ENCODE data around the gene NACAD. TPM values are rescaled to one million over a fixed set of nuclear protein-coding genes. Genes with fewer than 3 reads are reported as not detected.

NACAD gene
- total RNA-seq, 1 donor from 2014 or later: 5.5 TPM

DNA sequence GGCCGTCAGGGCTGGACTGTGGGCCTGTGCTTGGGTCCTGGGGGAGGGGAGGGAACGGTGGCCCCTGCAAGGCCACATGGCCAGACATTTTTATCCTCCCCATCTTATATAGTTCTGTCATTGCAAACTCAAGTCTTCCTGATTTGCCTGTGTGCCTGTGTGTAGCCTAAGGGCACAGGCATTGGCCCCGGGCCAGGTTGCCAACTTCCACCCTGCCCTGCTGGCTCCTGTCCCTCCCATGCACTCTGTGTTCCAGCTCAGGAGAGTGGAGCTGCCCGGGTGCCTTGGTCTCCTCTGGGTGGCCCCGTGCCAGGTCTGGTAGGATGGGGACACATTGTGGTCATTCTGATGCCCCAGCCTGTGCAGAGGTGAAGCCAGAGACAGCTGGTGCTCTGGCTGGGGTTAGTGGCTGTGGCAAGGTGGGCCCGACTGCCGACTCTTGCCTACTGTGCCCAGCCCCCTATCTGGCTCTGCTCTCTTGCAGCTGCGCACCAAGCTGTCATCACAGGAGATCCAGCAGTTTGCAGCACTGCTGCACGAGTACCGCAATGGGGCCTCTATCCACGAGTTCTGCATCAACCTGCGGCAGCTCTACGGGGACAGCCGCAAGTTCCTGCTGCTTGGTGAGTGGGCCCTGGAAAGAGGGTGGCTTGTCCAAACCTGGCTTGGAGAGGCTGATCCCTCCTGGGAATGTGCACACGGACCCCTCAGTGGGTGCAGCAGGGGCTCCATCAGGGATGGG is 14.8 kb downstream of the NACAD start:
- no peak for DNase-seq

DNA sequence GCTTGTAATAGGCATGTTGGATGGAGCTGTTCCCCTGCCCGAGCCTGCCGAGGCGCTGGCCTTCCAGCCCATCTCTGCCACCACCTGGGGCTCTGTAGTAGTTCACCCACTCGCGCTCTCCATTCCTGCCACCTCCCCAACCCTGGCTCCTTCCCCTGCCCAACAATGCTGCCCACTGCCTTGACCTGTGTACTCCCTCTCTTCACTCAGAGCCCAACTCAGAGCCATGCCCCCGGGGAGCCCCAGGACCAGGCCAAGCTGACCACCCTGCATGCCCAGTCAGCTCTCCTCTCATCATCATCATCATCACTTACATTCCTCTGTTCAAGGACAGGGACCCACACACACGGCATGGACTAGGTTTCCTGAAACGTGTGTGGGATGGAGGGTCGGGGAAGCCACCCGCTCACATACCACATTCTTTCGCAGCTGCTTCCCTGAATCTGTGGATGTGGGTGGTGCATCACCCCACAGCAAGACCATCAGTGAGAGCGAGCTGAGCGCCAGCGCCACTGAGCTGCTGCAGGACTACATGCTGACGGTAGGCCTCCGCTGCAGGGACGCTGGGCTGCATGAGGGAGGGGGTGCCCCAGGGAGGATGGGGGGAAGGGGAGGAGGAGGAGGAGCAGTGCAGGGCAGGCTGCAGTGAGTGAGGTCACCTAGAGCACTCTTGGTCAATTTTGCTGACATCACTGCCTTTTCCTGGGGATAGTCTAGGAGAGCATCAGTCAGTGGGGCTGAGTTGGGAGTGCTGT is 15.6 kb downstream of the NACAD start:
- no peak for DNase-seq

DNA sequence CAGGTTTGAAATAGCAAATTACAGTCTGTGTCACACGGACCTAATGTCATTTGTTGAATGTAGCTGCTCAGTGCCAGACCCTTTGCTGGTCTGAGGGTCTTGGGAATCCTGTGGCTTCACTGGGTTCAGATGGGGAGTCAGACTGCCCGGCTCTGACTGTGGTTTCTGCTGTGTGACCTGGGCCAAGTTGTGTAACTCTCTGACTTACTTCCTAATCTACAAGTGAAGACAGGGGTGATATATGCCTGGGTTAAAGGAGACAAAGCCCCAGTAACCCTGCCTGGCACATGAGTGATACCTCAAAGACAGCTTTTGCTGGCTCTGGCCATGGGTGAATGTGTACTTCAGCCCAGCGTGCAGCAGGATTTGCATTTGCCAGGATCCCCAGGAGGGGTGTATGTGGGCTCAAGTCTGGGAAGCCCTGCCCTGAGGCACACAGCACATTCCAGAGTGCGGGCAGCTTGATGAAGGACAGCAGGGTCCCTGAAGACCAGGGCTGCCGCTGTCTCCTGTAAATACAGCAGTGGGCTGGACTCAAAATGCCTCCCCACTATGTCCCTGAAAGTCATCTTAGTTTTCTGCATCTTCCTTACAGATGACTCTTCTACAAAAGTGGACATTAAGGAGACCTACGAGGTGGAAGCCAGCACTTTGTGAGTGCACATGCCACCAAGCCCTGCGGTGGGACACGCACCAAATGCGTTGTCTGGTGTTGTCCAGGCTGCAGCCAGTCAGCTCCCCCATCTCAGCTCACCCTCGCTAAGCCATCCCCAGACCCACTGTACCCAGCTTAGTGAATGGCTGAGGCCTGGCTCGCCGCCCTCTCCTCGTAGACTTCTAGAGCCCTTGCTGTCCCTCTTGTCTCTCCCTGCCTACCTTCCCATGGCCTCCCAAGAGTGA is 16.4 kb downstream of the NACAD start:
- DNase-seq: no peak

DNA sequence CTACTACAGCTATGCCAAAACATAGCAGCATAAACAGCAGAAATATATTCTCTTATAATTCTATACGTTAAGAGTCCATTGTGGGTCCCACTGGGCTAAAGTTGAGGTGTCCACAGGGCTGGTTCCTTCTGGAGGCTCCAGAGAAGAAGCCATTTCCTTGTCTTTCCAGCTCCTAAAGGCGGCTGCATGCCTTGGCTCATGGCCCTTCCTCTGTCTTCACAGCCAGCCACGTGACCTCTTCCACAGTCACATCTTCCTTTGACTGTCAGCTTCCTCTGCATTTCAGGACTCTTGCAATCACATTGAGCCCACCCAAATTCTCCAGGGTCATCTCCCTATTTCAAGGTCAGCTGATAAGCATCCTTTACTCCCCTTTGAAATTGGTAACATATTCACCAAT is 17.2 kb downstream of the NACAD start:
- DNase-seq: no peak

DNA sequence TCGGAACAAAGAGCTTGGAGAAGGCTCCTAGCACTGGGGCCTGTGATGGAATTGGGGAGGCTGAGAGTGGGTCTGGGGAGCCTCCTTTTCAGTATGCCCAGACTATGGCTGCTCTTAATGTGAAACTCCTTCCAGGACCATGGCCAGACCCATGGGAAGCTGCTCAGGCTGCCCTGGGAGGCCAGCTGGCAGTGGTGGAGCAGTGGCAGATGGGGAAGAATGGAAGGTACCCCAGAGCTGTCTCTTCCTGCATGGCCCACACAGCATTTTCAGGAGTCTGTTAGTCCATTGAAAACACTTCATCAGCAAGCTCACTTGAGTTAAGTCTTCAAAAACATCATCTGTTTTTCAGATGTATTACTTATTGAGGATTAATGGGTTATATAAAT is 18.5 kb downstream of the NACAD start:
- no peak for DNase-seq

DNA sequence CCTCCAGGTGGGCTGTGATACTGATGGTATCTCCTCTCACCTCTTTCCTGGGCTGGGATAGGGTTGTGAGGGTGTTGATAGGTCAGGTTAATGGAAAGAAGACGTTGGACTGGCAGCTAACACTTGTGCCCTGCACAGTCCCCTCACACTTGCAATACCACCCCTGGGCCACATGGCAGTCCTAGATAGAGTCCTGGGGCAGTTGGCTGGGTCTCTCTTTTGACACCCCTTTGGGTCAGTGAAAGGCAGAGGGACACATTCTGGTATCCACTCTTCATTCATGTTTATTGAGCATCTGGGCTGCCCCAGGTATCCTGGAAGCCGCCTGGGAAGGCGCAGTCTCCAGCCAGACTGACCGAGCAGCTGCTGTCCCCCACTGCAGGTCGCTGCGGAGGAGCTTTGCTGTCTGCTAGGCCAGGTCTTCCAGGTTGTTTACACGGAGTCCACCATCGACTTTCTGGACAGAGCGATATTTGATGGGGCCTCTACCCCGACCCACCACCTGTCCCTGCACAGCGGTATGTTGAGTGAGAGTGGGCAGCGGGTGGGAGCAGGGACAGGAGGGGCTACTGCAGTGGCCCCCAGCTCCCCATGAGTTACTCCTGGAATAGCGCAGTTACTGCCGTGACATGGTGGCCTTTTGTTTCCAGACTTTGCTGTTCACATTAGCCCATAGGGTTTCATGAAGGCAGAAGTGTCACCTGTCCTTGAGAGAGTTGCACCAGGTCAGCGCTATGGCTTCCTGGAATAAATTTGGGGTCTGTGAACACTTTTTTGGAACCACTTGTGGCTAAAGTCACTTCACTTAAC is 19.1 kb downstream of the NACAD start:
- DNase-seq: no peak

DNA sequence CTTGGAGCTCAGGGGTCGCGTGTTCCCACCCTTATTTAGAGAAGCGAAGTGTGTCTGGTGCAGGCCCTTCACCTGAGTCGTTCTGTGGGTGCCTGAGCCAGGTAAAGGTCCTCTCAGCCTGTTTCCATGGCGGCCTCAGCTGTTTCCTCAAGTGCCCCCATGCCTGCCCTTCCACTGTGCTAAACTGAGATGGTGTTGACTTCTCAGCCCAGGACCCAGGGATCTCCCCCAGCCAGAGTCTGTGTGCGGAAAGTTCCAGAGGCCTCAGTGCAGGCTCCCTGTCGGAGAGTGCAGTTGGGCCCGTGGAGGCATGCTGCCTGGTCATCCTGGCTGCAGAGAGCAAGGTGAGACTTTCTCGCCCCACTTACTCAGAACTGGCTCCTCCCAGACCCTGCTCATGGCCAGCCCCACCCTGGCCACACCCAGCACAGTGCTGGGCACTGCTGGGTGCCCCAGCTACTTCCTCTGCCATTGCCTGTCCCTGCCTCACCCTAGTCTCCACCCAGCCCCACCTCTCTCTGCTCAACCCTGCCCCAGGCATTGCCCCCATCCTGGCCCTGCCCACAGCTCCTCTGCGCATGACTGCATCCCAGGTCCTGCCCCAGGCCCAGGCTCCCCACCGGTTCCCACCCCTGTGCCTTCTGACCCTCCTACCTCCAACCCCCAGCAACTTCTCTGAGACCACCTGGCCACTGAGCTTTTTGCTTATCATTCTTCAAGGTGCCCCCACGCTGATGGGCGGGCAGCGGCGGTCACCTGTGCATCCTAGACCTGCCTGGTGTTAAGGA is 20.3 kb downstream of the NACAD start:
- DNase-seq: no peak

DNA sequence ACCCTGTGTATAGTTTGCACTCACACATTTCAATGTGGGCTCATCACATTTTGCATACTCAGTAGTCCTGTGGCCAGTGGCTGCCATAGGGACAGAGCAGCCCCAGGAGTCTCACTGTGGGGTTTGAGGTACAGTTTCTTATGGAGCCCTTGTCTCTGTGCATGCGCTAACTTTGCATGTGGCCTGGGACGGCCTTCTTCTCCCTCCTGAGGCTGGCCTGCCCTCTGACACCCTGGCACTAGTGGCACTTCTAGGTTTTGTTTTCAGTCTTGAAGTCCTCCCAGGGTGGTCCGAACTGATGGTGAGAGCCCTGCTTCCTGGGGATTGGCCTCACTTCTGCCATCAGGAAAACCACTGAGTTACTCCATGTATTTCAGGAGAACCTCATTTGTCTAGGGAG is 21.2 kb downstream of the NACAD start:
- no peak for DNase-seq

DNA sequence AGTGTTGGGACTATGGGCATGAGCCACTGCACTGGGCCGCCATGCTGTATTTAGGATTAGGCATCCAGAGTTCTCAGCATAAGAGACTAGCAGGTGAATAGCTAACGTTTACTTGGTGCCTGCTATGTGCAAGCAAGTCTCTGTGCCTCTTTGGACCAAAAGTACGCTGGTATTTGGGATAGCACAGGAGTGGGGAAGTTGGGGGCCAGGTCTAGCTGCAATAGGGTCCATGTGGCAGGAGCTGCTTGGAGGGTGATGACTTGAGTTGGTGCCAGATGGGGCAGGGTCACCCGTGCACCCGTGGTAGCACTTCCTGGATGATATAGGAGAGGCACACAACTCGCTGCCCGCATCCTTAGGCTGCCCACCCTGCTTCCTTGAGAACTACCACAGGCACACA is 22.4 kb downstream of the NACAD start:
- DNase-seq: no peak

DNA sequence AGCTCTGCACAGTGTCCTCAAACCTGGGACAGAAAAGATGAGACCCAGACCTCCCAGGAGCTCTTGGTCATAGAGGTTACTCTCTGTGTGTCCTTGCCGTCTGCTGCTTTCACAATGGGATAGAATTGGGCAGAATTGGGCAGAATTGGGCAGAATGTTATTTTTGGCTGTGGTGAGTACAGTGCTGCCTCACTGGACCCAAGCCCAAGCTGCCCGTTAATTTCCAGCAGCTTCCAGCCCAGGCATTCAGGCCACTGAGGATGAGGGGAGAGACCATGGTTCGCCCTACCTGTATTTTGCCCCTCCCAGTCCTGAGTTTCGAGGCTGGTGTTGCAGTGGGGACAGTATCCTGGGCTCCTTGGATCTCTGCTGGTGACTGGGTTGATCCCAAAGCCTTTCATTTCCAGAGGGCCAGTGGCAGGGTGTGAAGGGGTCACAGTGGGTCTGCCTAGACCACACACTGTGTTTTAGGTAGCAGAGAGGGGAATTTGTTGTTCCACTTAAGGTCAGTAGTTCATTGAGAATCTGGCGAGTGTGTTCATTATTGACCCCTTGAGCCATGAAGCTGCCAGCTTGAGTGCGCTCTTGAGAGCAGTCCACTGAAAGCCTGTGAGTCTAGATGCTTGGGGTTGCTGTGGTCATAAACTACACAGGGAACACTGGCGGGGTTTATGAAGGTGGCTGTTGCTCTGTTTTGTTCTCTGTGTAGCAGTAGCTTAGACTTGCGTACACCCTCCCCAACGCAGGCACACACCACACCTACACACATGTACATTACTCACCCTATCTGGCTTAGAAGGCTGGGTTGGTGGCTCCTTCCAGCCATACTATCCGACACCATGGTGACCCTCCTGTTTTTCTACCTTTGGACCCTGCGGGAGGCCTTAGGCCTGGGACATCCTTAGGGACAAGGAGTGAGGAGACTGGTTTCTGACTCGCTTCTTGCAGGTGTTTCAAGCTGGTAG is 23.5 kb downstream of the NACAD start:
- DNase-seq: no peak

DNA sequence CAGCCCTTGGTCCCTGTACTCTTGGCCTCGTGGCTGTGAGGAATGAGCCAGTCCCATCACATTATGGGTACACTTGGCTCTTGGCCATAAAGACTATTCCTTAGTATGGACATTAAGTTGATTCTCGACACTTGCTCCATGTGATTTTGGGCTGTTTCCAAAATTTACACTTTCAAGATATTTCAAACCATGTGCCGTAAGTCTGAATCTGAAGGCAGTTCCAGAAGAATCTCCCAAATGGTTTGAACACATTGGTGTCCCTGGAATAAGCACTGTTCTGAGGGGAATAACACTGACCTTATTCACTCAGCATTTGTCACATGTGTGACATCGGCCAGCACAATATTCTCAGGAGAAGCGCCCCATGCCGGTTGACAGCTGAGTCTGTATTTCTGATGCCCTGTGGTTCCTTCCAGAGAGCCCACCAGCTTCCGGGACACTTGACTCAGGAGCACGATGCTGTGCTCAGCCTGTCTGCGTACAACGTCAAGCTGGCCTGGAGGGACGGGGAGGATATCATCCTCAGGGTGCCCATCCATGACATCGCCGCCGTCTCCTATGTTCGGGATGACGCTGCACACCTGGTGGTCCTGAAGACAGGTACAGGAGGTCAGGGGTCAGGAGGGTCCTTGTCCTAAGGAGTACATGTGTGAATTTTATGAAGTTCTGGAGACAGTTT is 24.6 kb downstream of the NACAD start:
- no peak for DNase-seq

DNA sequence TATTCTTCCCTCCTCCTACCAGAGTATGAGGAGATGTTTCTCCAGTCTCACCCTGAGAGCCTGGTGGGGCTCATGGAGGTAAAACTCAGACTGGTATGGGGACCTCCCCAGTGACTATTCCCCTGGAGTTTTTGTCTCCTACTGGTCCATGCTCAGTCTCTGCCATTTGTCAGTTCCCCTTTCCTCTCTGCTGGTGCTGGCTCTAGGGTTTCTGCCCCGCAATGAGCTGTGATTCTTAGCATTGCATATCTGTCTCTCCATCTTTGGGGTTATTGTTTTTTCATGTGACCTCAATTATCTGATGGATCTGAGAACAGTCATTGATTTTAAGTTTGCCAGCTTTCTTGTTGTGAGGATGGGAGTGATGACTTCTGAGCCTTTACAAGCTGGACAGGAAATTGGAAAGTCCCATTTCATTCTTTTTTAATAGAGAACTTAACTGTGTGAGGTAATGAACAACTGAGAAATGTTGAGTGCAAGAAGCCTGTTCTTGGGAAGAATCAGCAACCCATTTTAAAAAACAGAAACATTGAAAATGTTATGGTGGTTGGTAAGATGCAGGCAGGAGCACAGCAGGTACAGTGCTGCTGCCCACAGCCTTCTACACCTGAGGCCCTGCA is 26.9 kb downstream of the NACAD start:
- DNase-seq: no peak

DNA sequence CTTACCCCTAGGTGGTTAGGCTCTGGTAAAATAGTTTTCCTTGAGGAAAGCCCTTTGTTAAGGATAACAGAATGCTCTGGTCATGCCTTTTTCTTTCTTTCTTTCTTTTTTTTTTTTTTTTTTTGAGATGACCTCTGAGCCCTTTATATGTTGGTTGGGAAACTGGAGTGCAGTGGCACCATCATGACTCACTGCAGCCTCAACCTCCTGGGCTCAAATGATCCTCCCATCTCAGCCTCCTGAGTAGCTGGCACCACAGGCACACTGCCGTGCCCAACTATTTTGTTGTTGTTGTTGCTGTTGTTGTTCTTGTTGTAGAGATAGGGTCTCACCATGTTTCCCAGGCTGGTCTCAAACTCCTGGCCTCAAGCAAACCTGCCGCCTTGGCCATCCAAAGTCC is 27.4 kb downstream of the NACAD start:
- no peak for DNase-seq

DNA sequence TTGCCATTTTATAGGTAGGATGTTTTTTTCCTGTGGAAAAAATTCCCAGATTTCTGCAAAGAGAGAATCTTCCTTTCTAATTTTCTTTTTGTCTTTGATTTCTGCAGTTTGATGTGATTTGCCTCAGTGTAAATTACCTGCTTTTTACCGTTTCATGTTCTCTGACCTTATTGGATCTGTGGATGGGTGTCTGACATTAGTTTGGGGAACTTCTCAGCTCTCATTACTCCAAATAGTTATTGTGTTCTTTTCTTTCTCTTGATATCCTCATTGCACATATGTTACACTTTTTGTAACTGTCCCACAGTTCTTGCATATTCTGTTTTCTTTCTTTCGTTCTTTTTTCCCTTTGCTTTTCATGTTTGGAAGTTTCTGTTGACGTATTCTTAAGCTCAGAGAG is 28.5 kb downstream of the NACAD start:
- no peak for DNase-seq

DNA sequence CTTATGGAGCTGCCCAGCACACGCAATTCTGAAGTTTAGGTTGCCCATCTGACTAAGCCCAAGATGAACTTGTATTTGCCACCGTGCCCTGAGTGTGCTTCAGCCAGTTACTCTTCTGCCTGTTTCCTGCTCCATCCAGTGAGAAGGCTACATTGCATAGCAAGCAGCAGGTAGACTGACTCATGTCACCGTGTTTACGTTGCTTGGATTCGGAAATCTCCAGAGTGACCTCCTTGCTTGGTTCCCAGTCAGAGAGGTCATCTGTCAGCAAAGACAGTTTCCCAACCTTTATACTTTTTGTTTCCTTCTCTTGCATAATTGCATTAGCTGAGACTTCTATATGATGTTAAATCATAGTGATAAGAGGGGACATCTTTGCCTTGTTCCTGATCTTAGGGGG is 30.9 kb downstream of the NACAD start:
- DNase-seq: no peak

DNA sequence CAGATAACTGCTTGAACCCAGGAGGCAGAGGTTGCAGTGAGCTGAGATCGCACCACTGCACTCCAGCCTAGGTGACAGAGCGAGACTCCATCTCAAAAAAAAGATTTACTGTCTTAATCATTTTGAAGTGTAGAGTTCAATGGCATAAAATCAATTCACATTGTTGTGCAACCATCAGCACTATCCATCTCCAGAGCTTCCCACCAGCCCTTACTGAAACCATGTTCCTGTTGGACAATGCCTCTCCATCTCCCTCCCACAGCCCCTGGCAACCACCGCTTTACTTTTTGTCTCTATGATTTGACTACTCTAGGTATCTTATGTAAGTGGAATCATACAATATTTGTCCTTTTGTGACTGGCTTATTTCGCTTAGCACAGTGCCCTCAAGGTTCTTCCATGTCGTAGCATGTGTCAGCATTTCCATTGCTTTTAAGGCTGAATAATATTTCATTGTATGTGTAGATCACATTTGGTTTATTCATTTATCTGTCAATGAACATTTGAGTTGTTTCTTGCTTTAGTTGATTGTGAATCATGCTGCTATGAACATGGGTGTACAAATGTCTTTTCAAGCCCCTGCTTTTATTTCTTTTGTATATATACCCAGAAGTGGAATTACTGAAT is 33.1 kb downstream of the NACAD start:
- DNase-seq: no peak

DNA sequence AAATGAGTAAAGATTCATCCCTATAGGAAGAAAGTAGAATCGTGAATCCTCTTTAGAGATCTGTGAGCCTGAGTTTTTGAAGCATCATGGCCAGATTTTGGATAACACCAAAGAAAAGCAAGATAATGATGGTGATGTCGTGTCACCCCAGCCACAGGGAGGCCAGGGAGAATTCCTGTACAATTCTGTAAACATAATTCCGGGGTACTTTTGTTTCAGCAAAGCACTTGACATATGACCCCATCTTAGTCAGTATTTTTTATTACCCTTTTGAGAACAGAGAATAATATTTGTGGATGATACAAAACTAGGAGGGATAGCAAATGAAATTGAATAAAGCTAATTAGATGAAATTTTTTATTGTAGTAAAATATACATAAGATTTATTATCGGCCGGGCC is 33.8 kb downstream of the NACAD start:
- no peak for DNase-seq

DNA sequence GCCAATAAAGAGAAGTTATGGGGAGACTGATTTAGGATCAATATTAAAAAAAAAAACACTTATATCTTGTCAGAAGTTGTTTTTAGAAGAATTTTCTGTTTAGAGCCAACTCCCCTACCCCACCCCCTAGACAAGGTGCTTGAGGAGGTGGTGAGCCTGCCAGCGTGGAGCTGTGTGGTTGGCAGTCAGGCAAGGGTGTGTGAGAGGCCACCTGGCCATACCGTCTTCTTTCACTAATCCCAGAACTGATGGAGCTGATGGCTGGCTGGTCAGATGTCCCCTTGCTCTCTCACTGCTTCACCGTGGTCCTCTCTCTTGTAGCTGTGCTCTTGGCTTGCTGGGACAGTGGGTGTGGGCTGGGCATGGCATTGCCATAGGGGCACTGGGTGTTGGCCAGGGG is 34.3 kb downstream of the NACAD start:
- no peak for DNase-seq

DNA sequence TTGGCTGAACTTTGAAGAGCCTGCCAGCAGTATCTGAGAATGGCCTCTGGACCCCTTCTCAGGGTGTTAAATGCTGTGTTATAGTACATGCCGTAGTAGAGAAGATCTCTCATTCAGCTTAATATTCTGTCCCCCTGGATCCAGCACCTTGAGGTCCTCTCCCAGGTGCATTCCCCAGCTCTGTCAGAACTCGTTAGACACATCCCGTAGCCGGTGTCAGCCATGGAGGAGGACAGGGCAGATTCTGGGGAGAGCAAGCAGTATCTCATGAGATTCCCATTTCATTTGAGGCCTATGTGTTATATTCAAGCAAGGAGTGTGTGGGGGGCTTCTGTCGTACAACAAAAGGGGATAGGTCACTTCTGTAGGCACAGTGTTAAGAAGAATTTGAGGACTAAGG is 34.8 kb downstream of the NACAD start:
- DNase-seq: no peak

All from occipital lobe (tissue), 2 donors.